LNCaP clone FGC (cell line): Measurements from ENCODE around the gene THAP4.

Experiments
- DNase-seq: peaks from one replicate; pipeline ENCODE4 v3.0.0-alpha.2; 2011; ENCODE audit warnings: low read depth
- H3K4me3 ChIP-seq: 2 replicates; pipeline ENCODE4 v1.5.1; 2011; ENCODE audit warnings: mild to moderate bottlenecking, low read depth, low read length, control low read depth
- TF ChIP-seq, protein P1 (sequence below): IDR thresholded peaks from 2 replicates; pipeline ENCODE4 v1.5.1; 2012; ENCODE audit warnings: mild to moderate bottlenecking; ENCODE audit not compliant: control insufficient read depth, insufficient read depth; ENCODE audit errors: extremely low read depth

The THAP4 gene

DNA sequence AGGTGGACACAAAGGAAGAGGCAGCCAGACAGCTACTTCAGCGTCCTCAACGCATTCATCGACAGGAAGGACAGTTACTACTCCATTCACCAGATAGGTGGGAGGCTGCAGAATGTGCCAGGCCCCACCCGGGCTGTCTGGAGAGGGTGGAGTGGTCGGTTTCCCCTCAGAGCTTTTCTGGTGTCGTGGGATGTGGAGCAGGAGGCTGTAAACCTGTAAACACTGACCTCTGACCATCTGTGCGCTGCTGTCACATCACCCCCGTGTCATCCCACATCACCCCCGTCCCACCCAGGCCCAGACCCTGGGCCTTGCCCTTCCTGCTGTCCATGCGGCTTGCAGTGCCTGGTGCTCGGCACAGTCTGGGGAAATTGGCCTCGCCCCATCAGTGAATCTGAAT, 17.6 kb upstream of the THAP4 start:
- no peak overlapping the region for H3K4me3 ChIP-seq
- TF ChIP-seq, protein P1, sequence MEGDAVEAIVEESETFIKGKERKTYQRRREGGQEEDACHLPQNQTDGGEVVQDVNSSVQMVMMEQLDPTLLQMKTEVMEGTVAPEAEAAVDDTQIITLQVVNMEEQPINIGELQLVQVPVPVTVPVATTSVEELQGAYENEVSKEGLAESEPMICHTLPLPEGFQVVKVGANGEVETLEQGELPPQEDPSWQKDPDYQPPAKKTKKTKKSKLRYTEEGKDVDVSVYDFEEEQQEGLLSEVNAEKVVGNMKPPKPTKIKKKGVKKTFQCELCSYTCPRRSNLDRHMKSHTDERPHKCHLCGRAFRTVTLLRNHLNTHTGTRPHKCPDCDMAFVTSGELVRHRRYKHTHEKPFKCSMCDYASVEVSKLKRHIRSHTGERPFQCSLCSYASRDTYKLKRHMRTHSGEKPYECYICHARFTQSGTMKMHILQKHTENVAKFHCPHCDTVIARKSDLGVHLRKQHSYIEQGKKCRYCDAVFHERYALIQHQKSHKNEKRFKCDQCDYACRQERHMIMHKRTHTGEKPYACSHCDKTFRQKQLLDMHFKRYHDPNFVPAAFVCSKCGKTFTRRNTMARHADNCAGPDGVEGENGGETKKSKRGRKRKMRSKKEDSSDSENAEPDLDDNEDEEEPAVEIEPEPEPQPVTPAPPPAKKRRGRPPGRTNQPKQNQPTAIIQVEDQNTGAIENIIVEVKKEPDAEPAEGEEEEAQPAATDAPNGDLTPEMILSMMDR: no peak
- no peak for DNase-seq

DNA sequence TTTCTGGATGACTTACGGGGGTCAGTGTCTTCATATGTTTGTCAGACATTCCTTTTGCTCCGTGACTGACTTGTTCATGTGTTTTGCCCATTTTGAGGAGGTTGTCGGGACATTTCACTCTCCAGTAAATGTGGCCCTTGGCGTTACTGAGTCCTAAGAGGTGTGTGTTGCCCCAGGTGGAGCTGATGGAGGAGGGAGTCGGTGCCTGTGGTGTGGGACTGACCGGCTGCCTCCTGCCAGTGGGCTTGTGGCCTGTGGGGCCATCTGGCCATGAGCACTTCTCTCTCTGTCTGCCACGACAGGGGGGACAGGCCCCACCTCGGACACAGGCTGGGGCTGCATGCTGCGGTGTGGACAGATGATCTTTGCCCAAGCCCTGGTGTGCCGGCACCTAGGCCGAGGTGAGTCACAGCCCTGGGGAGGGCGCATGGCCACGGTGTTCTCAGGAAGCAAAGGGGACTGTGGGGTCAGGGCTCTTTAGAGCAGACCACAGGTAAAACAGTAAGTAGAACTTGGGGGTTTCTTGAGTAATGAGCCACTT, 16.3 kb upstream of the THAP4 start:
- TF ChIP-seq, protein P1: no peak
- H3K4me3 ChIP-seq: no peak overlapping the region
- DNase-seq: no peak

DNA sequence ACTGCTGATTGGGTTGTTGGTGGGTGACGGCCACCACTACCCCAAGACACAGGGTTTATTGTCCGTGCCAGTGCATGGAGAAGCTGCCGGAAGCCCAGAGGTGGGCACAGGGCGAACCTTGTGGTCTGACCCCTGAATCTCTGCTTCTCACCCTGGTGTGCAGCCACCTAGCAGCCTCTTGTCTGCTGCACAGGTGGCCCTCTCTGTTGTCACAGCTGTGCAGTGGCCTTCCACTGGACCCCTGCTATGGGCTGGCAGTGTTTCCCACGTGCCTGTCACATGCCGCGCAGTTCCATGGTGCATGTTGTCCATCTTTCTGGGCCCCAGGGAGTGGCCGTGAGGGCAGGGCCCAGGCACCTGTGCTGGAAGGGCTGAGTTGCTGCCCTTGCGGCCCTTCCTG, 15.8 kb upstream of the THAP4 start:
- no peak overlapping the region for H3K4me3 ChIP-seq
- DNase-seq: no peak
- TF ChIP-seq, protein P1: no peak

DNA sequence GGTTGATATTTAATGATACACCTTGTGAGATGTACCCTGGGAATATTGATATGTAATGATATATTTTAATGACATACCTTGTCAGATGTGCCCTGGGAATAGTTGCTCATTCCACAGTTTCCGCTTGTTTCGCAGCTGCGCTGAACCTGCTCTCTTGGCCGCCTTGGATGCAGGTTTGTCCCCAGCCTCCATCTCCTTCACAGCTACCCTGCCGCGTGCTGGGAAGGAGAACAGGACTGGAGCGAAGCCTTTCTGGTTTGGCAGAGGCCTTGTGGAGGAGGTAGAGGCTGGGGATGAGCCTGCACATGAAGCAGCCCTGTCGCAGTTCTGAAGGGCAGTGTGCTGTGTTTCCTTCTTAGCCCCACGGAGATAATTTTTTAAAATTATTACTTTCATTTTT, 15.2 kb upstream of the THAP4 start:
- no peak for DNase-seq
- TF ChIP-seq, protein P1: no peak
- no peak overlapping the region for H3K4me3 ChIP-seq

DNA sequence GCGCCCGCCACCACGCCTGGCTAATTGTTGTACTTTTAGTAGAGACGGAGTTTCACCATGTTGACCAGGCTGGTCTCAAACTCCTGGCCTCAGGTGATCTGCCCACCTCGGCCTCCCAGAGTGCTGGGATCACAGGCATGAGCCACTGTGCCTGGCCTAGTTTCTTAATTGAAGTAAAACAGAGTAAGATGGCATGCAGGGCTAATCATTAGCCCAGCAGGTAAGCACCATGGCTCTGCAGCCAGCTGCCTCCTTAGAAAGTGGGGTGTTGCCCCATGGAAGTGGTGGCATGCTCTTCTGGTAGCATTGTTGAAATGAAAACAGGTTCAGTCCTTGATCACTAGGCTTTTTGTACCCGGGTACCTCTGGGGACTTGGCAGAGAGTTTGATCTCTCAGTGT, 13.0 kb upstream of the THAP4 start:
- no peak overlapping the region for H3K4me3 ChIP-seq
- TF ChIP-seq, protein P1: no peak
- no peak for DNase-seq

DNA sequence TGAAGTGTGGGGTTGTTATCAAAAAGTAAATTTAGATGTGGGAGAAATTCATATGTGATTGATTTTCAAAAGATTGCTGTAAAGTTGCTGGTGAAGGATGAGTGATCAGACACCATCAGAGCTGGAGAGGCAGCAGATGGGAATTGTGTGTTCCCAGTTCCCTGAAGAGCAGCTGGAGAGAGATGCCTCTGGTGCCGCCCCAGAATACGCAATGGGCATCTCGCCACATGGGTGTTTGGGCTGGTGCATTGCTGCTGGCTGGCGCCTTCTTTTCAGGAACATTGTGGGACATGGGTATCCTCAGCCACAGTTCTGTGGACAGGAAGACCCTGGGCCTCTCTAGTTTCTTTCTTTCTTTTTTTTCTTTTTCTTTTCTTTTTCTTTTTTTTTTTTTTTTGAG, 12.4 kb upstream of the THAP4 start:
- TF ChIP-seq, protein P1: no peak
- H3K4me3 ChIP-seq: no peak overlapping the region
- DNase-seq: no peak

DNA sequence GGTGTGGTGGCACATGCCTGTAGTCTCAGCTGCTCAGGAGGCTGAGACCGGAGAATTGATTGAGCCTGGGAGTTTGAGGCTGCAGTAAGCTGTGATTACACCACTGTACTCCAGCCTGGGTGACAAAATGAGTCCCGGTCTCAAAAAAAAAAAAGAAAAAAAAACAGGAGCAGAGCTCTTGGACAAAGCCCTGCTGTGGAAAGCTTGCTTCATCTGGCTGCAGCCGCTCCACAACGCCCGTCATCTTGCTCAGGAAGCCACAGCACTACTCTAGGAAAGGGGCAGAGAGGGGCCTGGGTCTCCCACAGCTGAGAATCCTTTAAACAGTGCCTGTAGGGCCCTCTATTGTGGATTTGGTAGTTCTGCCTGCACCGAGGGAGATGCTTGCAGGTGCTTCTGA, 11.5 kb upstream of the THAP4 start:
- TF ChIP-seq, protein P1: no peak
- H3K4me3 ChIP-seq: no peak overlapping the region
- no peak for DNase-seq
